NCI-H82 treated with DMSO at 0.1 percent for 48 hours (cell line): ENCODE results near the gene OPTN.

Source experiments
- DNase-seq: peaks from one replicate; lab custom pipeline; 2025; ENCODE audit not compliant: unreplicated experiment; lab: John Stamatoyannopoulos, UW

The OPTN gene

DNA sequence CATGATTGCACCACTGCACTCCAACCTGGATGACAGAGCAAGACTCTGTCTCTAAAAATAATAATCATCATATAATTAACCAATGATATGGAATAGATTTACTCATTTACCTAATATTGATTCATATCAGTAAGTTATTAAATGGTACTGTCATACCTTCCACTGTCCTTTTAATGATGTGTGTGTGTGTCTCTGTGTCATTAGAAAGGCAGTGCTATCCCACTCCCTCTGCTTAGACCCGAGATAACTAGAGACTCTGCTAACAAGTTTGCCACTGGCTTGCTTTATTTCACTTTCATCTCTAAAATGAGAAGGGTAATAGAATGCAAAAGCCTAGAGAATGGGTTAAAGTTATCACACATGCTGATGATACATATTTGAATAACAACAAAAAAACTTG, 82.5 kb downstream of the OPTN start:
- no peak for DNase-seq

DNA sequence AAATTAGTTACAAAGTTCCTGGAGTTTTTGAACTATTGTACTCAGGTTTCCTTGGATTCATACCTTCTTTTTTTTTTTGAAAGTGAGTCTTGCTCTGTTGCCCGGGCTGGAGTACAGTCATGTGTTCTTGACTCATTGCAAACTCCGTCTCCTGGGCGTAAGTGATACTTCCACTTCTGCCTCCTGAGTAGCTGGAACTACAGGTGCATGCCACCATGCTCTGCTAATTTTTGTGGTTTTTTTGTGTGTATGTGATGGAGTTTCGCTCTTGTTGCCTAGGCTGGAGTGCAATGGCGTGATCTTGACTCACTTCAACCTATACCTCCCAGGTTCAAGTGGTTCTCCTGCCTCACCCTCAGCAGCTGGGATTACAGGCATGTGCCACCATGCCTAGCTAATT, 83.7 kb downstream of the OPTN start:
- no peak for DNase-seq

DNA sequence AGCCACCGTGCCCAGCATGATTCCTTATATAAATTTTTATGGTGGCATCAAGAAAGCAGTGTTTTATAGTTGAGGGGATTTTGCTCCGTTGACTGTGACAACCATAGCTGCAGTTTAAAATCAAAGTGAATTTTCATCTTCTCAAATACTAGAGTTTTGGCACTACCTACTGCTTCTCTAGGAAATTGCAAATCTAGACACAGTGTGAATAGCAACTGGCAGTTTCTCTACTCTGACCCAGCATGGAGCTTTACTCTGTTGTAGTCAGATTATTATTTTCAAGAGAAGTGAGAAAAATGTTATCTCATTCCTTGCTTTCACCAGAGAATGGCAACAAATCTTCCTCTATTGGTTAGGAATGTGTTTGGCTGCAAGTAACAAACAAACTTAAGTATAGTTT, 84.3 kb downstream of the OPTN start:
- no peak for DNase-seq

DNA sequence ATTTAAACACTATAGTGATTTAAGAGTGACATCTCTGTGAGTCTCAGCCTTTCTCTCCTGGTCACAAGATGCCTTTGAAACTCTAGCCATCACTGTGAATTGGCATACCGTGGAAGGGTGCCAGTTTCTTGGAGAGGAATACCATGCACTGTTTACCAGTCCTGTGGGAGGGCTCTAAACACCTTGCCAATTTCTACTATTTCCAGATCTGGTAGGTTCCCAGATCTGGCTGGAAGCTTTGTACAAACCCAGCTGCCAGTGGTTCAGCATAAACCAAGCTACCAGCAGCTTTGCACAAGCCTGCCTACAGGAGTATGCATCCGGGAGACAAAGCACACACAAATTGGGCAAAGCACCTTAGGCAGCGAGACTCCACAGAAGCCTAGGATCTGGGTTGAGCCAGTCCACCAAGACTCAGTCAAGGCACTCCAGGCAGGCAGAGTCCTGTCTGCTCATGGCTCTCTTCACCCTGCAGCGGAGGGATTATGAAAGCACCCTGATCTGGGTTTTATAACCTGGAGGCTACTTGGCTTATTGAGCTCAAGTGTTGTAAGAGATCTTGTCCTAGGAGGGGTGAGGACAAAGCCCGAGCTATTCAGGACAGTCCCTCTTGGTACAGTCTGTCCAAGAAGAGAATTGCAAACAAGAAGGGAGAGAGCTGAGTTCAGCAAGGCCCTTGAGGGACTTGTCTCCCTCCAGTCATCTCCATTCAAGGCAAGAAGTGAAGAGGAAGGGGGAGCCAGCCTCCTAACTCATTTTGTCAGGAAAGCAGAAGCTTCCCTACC, 85.0 kb downstream of the OPTN start:
- no peak for DNase-seq

DNA sequence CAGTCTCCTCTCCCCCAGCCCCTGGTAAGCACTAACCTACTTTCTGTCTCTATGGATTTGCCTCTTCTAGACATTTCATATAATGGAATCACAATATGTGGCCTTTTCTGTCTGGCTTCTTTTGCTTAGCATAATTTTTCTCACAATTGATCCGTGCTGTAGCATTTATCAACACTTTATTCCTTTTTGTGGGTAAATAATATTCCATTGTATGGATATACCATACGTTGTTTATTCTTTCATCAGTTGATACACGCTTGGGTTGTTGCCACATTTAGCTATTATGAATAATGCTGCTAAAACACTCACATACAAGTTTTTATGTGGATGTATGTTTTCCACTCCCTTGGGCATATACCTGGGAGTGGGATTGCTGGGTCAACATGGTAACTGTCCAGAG, 87.2 kb downstream of the OPTN start:
- DNase-seq = no peak
